ENCODE measurements around the gene SLIT3.

SLIT3 gene

DNA sequence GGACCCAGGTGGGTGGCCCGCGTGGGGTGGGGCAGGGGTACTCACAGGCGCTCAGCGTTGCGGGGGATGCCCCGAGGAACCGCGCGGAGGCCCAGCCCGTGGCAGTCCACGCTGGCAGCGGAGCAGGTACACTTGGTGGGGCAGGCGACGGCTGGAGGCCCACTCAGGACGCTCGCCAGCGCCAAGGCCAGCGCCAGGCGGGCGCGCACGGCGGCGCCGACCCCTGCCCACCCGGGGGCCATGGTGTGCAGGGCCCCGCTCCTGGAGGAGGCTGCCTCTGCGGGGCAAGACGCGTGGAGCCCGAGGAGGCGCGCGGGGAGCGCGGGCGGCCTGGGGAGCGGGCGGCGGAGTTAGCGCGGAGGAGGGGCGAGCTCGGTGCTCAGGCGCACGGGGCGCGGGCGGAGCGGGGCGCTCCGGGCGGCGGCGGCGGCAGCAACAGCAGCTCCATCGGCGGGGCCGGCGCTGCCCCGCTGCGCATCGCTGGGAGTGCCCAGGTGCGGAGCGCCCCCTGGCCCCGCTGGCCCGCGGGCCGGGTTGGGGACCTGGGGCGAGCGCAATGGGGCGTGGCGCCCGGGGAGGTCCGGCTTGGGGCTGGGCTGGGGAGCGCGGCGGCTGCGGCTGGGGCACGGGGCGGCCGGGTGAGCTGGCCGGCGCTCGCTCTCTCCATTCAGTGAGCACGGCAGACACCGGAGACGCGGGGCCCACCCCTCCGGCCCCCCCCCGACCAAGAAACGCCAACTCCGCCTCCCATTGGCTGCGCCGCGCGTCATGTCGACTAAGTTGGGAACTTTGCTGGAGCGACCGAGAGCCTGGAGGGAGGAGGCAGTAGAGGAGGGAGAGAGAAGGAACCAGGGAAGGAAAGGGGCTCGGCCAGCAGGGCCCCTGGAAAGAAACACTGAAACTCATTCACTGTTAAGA, at the start of gene SLIT3:
Gene SLIT3, minus strand, starts transcription at position 672 of the 918 bp plus-strand sequence. Its CDS starts 430 bp downstream, at position 242.
- DNase-seq: no peak

DNA sequence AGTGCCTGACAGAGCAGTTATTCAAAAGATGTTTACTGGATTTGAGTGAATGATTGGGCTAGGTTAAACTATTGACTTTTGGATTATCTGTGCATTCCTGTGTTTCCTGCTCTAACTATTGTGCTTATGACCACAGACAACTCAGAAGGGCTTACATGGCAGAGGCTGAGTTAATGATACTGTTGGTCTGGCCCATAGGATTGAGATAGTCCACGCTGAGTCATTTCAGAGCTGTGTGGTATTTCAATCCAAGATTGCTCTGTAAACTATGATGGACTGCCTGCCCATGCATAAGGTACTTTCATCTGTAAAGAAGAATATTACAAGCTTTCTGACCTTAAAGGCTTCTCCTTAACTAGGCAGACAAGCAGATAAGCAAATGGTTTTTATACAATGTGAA, 49.1 kb upstream of the SLIT3 start:
- no peak for DNase-seq

DNA sequence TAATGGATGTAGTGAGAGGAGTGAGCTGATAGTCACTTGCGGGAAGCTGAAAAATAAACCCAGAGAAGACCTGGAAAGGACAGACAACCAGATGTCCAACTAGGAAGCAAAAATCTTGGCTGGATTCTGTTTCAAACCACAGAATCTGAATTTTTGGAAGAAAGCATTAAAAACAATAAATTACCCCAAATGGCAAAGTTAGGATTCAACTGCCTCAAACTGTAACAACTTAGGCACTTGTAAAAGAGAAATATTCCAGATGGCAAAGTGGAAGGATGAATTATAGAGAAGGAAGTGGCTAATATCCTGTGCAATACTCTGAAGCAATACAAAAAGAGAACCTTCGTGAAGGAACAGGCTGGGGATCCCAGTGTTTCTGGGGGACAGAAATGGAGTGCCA, 46.8 kb upstream of the SLIT3 start:
- DNase-seq: no peak

DNA sequence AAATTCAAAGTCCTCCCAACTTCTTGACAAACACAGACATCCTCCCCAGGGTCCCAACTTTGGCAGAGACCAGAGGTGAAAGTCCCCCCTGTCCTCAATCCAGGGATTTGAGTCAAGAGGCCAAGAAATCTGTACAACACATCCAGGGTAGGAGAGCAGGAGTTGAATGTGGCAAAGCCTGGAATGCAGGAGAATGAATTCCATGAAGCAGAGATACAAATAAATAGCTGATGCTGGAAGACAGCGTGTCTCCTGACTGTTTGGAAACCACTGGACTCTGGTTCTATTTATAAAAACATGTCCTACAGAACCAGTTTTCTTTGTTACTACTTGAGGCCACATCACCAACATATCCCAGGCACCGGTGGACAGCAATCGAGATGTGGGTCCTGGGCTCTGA, 43.7 kb upstream of the SLIT3 start:
- DNase-seq: no peak

DNA sequence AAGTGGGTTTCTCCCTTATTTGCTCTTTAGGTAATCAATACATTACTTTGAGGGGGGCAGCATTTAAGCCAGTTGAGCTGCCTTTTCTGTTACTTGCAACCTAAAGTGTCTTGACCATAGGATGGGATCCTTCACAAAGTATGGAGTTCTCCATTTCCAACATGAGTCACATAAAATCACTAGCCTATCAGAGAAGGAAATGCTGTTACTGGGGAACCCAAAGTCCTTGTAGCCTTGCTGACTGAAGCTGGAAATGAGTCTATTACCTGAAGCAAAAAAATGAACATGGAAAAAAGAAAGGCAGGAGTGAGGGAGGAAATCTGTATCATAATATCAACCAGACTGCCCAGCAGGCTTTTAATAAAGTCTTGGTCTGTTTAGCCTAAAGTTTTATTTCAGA, 42.8 kb upstream of the SLIT3 start:
- no peak for DNase-seq

DNA sequence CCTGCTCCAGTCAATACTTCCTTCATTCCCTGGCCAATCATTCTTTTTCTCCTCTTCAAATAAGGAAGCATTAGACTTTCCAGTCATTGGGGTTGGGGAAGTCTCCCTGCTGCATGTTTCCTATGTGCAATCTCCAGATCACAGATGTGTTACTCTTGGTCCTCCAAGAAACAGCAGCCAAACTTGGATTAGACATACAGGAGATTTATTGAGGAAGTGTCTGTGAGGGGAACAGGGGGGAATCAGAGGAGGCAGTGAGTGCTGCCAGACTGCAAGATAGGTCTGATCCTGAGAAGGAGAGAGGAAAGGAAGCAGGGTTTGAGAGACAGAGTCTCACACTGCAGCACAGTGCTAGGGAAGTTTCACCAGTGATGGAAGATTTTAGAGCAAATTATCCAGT, 40.6 kb upstream of the SLIT3 start:
- DNase-seq: no peak

DNA sequence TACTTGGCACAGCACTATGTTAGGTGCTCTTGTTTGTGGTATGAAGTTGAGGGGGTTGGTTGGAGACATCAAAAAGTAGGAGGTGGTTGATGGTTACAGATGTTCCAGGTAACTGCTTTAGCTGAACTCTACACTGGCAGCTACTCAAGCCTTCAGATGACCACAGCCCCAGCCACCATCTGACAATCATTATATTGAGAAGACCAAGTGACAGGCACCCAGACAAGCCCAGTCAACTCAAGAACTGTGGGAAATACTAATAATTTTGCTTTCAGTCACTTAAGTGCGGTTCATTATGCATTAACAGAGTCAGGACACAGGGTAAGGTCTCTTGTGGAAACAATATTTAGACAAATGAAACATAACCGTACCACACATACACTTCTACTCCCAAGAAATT, 38.9 kb upstream of the SLIT3 start:
- DNase-seq: no peak

DNA sequence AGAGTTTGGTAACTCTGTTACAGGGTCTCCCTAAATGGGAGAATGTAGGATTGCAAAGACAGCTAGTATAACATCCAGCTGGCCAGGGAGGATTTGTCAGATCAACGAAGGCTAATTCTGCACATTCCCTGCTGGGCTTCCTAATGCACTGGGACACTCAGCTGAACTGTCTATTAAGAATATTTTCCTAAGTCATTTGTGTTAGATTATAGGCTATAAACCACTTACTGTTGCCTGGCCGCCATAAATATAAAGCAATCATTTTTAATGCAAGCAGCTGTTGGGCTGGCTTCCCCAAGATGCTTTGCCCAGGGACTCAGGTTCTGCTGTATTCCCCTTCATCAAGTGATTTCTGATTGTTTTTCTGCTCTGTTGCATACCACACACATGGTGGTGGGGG, 35.3 kb upstream of the SLIT3 start:
- DNase-seq: no peak

DNA sequence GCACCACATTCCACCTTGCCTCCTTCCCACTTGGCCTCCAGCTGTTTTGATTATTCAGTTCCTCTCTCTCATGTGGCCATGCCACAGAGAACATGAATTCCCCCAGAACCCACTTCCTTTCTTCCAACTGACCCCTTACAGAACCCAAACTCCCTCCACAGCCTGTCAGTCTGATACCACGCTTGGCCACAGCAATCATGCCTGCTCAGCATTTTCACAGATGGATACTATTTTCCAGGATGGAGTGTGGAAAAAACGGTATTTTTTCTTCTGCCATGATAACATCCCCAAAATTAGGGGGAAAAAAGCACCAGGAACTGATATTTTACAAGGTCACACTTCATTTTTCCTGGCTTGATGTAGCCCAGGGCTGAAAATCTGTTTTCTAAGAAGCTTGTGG, 34.9 kb upstream of the SLIT3 start:
- DNase-seq: no peak

DNA sequence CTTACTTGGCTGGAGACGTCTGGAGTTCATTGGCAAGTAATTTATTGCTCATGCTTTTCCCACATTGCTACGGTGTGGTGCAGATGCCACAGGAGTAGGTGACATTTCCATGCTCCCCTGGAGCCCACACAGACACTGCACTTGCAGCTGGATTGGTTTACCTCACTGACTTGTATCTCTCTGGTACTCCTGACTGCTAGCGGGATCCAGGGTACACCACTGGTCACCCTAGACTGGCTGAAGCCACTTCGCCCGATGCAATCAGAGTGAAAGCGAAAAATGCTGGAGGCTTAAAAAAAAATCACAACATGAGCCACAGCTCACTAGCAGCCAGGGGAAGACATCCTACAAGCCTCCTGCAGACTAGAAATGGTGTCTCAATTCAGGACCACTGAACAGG, 32.6 kb upstream of the SLIT3 start:
- DNase-seq: no peak

DNA sequence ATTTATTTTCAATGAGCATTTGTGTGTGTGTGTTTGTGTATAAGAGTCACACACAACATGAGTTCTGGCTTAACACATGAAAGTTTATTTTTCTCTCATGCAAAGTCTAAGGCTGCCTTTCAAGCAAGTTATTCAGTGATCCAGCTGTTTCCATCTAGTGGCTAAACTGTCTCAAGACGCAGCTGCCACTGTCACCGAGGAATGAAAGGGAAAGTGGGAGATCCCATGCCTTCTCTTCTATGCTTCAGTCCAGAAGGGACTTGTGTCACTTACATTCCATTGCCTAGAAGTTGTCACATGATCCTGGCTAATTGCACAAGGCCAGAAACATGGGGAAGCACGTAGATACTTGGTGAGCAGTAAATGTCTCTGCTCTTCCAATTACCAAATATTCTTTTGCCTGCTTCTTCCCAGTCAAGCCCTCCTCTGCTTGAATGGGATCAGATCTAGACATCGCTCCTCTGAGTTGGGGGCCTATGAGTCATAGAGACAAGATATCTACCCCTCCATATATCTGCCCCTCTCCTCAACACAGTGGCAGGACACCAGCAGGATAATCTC, 30.4 kb upstream of the SLIT3 start:
- DNase-seq: no peak

DNA sequence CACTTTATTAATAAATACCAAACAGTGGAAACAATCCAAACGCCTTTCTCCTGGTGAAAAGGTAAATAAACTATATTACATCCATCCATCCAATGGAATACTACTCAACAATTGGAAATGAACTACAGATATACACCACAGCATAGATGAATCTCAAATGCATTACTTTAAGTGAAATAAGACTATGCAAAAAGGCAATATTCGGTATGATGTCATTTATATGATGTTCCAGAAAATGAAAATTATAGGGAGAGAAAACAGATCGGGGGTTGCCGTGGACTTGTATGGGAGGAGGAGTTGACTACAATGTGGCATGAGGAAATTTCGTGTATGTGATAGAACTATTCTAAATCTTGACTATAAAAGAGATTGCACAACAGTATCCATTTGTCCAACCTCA, 27.5 kb upstream of the SLIT3 start:
- DNase-seq: no peak

DNA sequence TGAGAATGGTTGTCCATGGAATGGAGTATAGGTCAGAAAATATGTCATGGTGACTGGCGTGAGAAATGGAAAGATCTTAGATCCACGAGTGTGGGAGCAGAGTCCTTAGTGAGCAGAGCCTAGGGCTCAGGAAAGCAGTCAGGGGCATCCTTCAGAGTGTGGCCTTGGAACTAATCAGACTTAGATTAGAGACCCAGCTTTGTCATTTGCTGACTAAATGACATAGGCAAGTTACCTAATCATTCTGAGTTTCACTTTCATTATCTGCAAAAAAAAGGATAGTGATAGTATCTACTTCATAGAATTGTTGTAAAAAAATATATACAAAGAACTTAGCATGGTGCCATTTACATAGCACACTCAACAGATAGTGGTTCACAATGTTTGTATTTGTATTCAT, 24.3 kb upstream of the SLIT3 start:
- DNase-seq: no peak

DNA sequence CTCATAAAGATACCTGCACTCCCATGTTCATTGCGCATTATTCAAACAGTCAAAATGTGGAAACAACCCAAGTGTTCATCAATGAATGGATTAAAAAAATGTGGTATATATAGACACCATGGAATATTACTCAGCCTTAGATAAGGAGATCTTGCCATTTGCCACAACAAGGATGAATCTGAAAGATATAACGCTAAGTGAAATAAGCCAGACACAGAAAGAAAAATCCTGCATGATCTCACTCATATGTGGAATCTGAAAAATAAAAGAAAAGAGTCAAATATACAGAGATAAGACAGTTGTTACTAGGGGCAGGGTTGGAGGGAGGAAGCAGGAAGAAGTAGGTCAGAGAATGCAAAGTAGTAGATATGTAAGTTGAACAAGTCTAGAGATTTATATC, 17.6 kb upstream of the SLIT3 start:
- DNase-seq: no peak

DNA sequence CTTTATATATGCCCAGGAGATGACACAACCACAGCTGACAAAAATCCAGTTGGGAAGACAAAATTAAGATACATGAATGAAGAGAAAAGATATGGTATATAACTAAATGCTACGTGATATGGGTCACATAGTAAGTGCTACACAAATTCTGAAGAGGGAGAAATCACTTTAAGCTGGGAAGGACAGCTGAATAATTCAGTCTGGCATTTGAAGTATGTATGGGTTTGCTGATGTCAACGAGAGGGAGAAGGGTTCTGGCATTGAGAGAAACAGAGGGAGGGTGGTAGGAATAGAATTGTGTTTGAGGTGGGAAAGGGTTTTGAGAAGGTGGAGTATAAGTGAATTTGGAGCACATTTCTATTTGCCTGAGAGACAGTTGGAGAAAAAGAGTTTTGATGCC, 6.7 kb upstream of the SLIT3 start:
- no peak for DNase-seq

DNA sequence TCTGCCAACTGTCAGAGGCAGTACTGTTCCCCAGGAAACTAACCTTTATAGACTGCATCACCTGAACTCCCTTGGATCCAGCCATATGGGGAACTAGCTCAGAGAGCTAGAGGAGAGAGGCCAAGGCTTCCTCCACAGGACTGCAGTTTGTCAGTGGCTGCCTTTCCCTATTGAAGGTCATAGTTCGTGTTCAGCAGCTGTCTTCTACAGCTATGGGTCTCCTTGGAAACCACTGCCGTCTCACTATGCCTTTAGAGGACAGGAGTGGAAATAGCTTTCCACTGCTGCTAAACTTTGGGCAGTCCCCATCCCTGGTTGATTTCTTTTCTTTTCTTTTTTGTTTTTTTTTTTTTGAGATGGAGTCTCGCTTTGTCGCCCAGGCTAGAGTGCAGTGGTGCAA, 4.4 kb upstream of the SLIT3 start:
- no peak for DNase-seq

DNA sequence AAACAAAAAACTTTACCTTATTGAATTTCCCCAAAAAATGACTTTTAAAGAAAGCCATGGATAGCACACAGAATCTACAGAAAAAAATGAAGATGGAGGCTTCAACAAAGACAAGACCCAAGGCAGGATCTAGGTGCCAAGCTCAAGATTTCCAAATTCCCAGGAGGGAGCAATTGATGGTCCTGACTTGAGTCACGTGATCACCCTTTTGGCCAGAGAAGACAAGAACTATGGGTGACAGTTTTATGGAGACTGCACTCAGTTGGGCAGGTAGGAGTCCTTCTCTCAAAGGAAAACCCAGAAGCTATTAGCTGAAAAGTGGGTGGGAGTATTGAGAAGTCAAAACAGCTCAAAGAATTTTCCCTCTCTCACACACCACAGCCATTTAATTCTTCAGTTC, 3.2 kb upstream of the SLIT3 start:
- DNase-seq: no peak

DNA sequence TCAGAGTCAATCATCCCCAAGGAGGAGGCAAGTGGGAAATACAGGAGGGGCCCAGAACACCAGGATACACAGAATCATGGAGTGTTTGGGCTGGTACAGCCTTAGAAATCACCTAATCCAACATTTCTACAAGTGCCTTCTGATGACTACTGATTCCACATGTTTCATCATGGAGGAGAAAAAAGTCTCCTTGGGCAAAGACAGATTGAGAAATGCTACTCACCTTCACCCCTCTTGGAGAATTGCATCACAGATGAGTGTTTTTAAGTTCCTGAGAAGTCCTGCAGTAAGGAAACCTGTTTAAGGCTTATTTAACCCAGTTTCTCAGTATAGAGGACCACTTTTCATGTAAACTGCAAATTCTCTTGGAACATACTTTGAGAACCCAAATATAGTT, 2.2 kb upstream of the SLIT3 start:
- no peak for DNase-seq

DNA sequence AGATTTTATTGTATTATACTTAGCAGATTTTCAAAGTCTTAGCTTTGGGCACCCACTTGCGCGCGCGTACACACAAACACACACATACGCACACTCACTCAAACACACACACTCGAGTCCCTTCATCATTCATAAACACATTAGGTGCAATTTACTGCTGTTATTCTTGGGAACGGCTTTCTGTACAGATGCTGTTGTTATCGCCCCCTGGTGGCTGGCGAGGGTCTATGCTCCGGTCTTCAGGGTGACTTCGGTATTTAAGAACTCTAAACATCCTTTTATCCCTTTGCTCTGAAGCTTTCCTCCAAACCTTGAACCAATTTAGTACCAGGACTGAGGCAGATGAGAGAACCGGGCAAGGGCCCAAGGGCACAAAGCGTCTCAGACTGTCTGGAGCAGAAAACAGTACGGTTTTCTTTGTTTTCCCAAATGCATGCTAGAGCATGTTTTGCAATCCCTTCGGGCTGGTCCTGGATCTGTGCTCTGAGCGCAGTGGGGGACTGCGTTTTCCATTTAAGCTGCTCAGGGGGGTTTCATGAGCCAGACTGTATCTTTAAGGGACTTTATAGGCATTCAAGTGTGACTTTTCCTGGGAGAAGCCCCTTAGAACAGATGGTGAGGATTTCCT, 1.7 kb upstream of the SLIT3 start:
- DNase-seq: peak; percentile 25 to 48

DNA sequence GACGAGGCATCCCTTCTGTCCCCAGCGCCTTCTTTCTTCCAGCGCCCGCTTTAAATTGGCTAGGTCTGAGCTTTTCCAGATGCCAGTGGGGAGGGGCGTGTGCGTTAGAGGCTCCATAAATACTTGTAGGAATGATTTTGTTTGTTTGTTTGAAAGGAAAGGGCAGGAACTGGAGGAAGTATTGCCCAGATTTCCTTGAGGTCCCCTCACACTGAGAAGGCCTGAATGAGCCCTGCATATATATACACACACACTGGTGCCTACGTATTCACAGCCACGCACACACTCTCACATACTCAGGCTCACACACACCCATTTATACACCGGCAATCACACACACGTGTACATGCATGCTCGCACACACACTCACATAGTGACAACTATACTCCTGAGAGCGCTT, 1.0 kb upstream of the SLIT3 start:
- DNase-seq: no peak

DNA sequence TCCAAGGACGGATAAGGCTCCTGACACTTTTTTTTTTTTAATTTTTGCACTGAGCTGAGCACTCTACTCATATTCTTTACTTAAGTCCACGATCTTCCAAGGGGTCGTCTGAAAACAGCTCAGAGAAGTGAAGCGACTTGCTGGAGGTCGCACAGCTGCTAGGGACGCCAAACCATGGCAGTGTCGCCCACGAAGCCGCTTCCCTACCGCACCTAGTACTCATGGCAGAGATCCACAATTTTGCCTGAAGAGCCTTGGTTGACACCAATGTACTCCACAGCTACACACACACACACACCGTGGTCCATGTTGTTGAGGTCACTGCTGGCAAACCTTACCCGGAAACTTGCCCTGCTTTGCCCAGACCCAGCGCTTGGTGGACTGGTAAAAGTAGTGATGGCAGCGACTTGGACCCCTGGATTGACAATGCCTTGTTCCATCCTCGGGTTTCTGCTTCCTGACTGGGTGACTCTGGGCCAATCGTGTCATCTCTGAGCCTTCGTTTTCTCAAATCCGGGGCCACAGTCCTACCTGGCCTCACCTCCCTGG, 521 bp upstream of the SLIT3 start:
- no peak for DNase-seq

DNA sequence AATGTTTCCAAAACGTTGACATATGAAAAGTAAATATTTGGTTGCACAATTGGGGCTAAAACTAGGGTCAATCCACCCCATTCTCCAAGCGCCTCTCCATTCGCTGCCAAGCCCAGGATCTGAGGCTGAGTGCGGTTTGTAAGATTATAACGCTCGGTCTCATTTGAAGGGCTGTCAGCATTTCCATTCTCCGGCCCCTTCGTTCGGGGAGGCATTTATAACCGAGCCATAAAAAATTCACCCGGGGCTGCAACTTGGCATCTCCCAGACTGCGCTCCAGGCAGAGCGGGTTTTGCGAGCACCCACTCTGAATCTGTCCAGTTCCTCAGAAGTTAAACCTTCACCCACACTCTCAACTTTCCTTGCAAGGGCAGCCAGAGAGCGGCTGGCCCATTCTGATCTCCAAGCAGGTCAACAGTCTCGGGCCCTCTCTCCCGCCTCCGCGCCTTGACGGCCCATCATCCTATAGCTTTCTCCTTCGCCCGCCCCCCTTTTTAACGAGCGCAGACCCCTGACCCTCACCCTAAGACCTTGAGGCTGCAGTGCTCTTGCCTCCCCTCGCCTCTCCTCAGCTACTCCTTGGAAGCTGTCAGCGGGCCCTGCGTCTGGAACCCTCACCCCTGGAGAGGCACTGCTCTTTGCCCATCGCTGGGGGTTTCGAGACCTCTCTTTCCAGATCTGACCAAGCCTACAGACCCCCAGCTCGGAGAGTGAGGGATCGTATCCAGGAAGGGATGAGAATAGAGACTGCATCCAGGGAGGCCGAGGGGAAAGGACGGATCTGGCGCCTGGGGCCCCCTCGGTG, 1.1 kb downstream of the SLIT3 start:
- DNase-seq: no peak

DNA sequence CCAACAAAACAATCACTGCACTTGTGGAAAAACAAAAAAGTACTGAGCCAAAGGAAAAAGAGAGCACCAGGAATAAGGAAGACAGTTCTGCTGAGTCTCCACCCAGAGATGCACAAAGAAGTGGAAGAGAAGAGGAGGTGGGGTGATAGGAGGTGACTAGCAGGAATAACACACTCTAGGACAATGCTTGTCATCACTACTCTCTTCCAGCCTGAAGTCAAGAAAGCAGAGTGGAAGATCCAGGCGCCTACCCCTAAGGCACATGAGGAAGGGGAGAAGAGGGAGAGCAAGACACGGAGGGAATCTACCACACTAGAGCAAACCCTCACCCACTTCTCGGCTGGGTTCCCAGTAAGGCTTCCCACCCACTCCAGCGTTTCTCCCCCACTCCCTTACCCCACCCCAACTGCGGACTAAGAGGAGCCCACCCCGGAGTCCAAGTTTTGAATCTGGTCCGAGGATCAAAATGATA, 1.7 kb downstream of the SLIT3 start:
- DNase-seq: no peak

Measured in activated CD4-positive, alpha-beta T cell treated with anti-CD3 and anti-CD28 coated beads for 4 hours (primary cell).